Panc1 (cell line): ENCODE measurements around the gene OVOL2.

Experiments
- POLR2AphosphoS5 ChIP-seq: IDR thresholded peaks from 2 replicates; pipeline ENCODE4 v1.6.1; 2012; ENCODE audit warnings: mild to moderate bottlenecking, low read depth, low read length, moderate library complexity
- SIN3A ChIP-seq: IDR thresholded peaks from 2 replicates; pipeline ENCODE4 v1.6.1; 2012; ENCODE audit warnings: low read depth, mild to moderate bottlenecking, low read length, moderate library complexity, borderline replicate concordance; ENCODE audit not compliant: insufficient read depth
- TCF7L2 ChIP-seq: IDR thresholded peaks from 2 replicates; pipeline ENCODE4 v1.6.1; 2011; ENCODE audit warnings: mild to moderate bottlenecking, low read depth, low read length, inconsistent platforms
- TF ChIP-seq, protein P1 (sequence below), 2 experiments: IDR thresholded peaks; 2 replicates each; pipeline ENCODE4 v1.6.1; 2011 to 2012; ENCODE audit warnings: low read depth in 2 of 2, control low read depth in 1 of 2, low read length in 1 of 2, mild to moderate bottlenecking in 1 of 2, moderate library complexity in 1 of 2; ENCODE audit not compliant: insufficient read depth in 1 of 2
- TF ChIP-seq, protein P2 (sequence below): fragments of 450-650 bp; IDR thresholded peaks from 2 replicates; pipeline ENCODE4 v1.5.1; 2017; ENCODE audit warnings: mild to moderate bottlenecking

DNA sequence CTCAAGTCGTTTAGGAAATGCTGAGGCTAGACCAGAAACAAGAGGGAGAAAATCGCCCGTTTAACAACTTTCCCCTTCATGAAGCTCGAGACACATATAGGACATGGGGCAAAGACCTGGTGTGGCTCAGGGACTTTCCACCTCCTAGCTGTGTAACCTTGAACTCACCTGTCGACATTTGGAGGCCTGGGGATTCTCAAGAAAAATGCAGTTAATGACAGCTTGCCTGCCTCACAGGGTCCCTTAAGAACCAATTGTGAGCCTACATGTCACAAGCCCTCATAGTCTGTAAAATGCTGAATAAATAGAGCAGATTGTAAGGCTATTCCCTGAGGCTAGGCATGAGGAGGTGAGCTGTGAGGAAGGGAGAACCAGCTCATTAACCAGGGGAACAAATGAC lies 53.8 kb downstream of the OVOL2 start:
- TF ChIP-seq, protein P1, sequence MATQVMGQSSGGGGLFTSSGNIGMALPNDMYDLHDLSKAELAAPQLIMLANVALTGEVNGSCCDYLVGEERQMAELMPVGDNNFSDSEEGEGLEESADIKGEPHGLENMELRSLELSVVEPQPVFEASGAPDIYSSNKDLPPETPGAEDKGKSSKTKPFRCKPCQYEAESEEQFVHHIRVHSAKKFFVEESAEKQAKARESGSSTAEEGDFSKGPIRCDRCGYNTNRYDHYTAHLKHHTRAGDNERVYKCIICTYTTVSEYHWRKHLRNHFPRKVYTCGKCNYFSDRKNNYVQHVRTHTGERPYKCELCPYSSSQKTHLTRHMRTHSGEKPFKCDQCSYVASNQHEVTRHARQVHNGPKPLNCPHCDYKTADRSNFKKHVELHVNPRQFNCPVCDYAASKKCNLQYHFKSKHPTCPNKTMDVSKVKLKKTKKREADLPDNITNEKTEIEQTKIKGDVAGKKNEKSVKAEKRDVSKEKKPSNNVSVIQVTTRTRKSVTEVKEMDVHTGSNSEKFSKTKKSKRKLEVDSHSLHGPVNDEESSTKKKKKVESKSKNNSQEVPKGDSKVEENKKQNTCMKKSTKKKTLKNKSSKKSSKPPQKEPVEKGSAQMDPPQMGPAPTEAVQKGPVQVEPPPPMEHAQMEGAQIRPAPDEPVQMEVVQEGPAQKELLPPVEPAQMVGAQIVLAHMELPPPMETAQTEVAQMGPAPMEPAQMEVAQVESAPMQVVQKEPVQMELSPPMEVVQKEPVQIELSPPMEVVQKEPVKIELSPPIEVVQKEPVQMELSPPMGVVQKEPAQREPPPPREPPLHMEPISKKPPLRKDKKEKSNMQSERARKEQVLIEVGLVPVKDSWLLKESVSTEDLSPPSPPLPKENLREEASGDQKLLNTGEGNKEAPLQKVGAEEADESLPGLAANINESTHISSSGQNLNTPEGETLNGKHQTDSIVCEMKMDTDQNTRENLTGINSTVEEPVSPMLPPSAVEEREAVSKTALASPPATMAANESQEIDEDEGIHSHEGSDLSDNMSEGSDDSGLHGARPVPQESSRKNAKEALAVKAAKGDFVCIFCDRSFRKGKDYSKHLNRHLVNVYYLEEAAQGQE (IDR thresholded peaks at IDR 0.05; ENCODE audit: insufficient read depth in 1 of 2, low read depth in 2 of 2, low read length in 1 of 2): no peak
- TF ChIP-seq, protein P2, sequence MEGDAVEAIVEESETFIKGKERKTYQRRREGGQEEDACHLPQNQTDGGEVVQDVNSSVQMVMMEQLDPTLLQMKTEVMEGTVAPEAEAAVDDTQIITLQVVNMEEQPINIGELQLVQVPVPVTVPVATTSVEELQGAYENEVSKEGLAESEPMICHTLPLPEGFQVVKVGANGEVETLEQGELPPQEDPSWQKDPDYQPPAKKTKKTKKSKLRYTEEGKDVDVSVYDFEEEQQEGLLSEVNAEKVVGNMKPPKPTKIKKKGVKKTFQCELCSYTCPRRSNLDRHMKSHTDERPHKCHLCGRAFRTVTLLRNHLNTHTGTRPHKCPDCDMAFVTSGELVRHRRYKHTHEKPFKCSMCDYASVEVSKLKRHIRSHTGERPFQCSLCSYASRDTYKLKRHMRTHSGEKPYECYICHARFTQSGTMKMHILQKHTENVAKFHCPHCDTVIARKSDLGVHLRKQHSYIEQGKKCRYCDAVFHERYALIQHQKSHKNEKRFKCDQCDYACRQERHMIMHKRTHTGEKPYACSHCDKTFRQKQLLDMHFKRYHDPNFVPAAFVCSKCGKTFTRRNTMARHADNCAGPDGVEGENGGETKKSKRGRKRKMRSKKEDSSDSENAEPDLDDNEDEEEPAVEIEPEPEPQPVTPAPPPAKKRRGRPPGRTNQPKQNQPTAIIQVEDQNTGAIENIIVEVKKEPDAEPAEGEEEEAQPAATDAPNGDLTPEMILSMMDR: no peak
- TF ChIP-seq SIN3A (no peak), POLR2AphosphoS5 (no peak), TCF7L2 (no peak)
